Superior temporal gyrus (tissue), 1 donor: ENCODE results near the gene EML6.

ENCODE experiments used
- DNase-seq: peaks from one replicate; pipeline ENCODE4 v3.0.0-alpha.2; 2016; ENCODE audit errors: extremely low spot score

The EML6 gene

GRCh38 chr2:54706622-54707021 is 16.8 kb upstream of the EML6 start:
- no peak for DNase-seq

- DNase-seq: no peak
Observed at GRCh38 chr2:54708584-54709335, 14.7 kb upstream of the EML6 start.

- no peak for DNase-seq
Observed at GRCh38 chr2:54709336-54709809, 14.1 kb upstream of the EML6 start.

GRCh38 chr2:54710216-54710615 is 13.2 kb upstream of the EML6 start:
- no peak for DNase-seq

- DNase-seq: no peak
Observed at GRCh38 chr2:54712516-54712915, 10.9 kb upstream of the EML6 start.

GRCh38 chr2:54714996-54715395 is 8.5 kb upstream of the EML6 start:
- no peak for DNase-seq

- DNase-seq: no peak
Observed at GRCh38 chr2:54716375-54716774, 7.1 kb upstream of the EML6 start.

- DNase-seq: no peak
Observed at GRCh38 chr2:54720563-54720962, 2.9 kb upstream of the EML6 start.

- DNase-seq: no peak
Observed at GRCh38 chr2:54722641-54723040, 821 bp upstream of the EML6 start.

- peak; percentile 52 for DNase-seq
Observed at GRCh38 chr2:54723996-54724559, 616 bp downstream of the EML6 start.

- DNase-seq: no peak
Observed at GRCh38 chr2:54724560-54725342, 1.3 kb downstream of the EML6 start.

- DNase-seq: peak; percentile 41
Observed at GRCh38 chr2:54725343-54726099, 2.1 kb downstream of the EML6 start.

GRCh38 chr2:54726431-54726830 is 3.0 kb downstream of the EML6 start:
- peak; percentile 35 for DNase-seq

- peak; percentile 42 for DNase-seq
Observed at GRCh38 chr2:54726940-54727339, 3.5 kb downstream of the EML6 start.

GRCh38 chr2:54728669-54729120 is 5.2 kb downstream of the EML6 start:
- DNase-seq: peak; percentile 43

- no peak for DNase-seq
Observed at GRCh38 chr2:54735636-54736035, 12.2 kb downstream of the EML6 start.

- no peak for DNase-seq
Observed at GRCh38 chr2:54738281-54738680, 14.8 kb downstream of the EML6 start.

- DNase-seq: no peak
Observed at GRCh38 chr2:54740333-54740732, 16.9 kb downstream of the EML6 start.

- no peak for DNase-seq
Observed at GRCh38 chr2:54741250-54741649, 17.8 kb downstream of the EML6 start.

- DNase-seq: no peak
Observed at GRCh38 chr2:54750040-54750439, 26.6 kb downstream of the EML6 start.

GRCh38 chr2:54752439-54752838 is 29.0 kb downstream of the EML6 start:
- DNase-seq: no peak
